ENCODE measurements around the gene TAS2R14. TPM values are rescaled to one million over a fixed set of nuclear protein-coding genes. Genes with fewer than 3 reads are reported as not detected.

Gene TAS2R14
- total and polyA plus RNA-seq, 2 of the 13 experiments (the other 11 are each of a cell fraction or from before 2014, with no cell fraction given) = 1.1 to 2.3 TPM

- TF ChIP-seq ZNF484 (CRISPR knock-in tag; IDR thresholded peaks at IDR 0.05; ENCODE audit: borderline replicate concordance, low read depth) (no peak), ZNF446 (CRISPR knock-in tag; IDR thresholded peaks at IDR 0.05) (no peak)
Measured at GRCh38 chr12:10982244-10982643, 43.2 kb upstream of the TAS2R14 start (continued).

GRCh38 chr12:10974965-10975364 lies 35.9 kb upstream of the TAS2R14 start:
- Histone ChIP-seq H3K4me2 (ENCODE audit: low read depth, low read length) (no peak overlapping the region), H3K79me2 (ENCODE audit: insufficient read depth, low read length) (peaks cover 4% of the 10 kb centered on the region), H3K4me3 (replicated peaks in 1 of 3; ENCODE audit: insufficient read depth in 1 of 3, low read depth in 2 of 3, low read length in 3 of 3) (no peak overlapping the region), H3K9ac (ENCODE audit: insufficient read depth, low read depth, low read length) (no peak overlapping the region), H3K36me3 (replicated peaks in 1 of 2; ENCODE audit: control insufficient read depth in 1 of 2, insufficient read depth in 2 of 2, low read length in 2 of 2) (peaks cover 0 to 2% of the 10 kb centered on the region in 2 experiments; a peak in 2 of 5 replicates), H4K20me1 (ENCODE audit: insufficient read depth, low read length) (no peaks in the 10 kb centered on the region), H3K27me3 (ENCODE audit: control insufficient read depth in 1 of 2, insufficient read depth in 2 of 2, low read length in 2 of 2) (no peaks in the 10 kb centered on the region), H3K27ac (ENCODE audit: extremely low read length, insufficient read depth, low read length) (no peak overlapping the region), H3K9me3 (ENCODE audit: low read length) (no peaks in the 10 kb centered on the region), H2AFZ (ENCODE audit: low read length) (no peak overlapping the region), H3K4me1 (ENCODE audit: insufficient read depth, low read length) (no peaks in the 10 kb centered on the region)
- CTCF ChIA-PET (ENCODE audit: low intra/inter-chr PET ratio, low total read pairs) = no interaction called here
- BruUV-seq (replicated peaks) = no TSS peak
- DNase-seq (ENCODE audit: low spot score) (no peak), FAIRE-seq (no peak), ATAC-seq (no peak)
- POLR2A ChIA-PET = no interaction called here
- intact Hi-C loops (cut with micrococcal nuclease; ENCODE audit: unreplicated experiment) (no loop called here), in situ Hi-C loops (cut with HindIII; ENCODE audit: extremely low pct_ligation_motif_present, low pct_unique_long_range_greater_than_20kb) (no loop called here)
- 97% methylated on average over 3 of the region's 3 CpGs for WGBS (ENCODE audit: low lambda C conversion rate)
- TF ChIP-seq ZNF296 (CRISPR knock-in tag; conservative IDR thresholded peaks at IDR 0.05) (no peak), ZBED4 (CRISPR knock-in tag; IDR thresholded peaks at IDR 0.05; ENCODE audit: borderline replicate concordance) (no peak), SNAPC2 (CRISPR knock-in tag; IDR thresholded peaks at IDR 0.05) (no peak), MAFK (conservative IDR thresholded peaks at IDR 0.05 in 1 of 2, IDR thresholded peaks at IDR 0.05 in 1 of 2; ENCODE audit: low read length in 2 of 2) (no peak), HIC2 (CRISPR knock-in tag; IDR thresholded peaks at IDR 0.05; ENCODE audit: low read depth) (no peak), XRCC5 (optimal IDR thresholded peaks at IDR 0.05; ENCODE audit: low read length) (no peak), FOXJ3 (CRISPR knock-in tag; IDR thresholded peaks at IDR 0.05; ENCODE audit: borderline replicate concordance) (no peak), STAG1 (CRISPR knock-in tag; IDR thresholded peaks at IDR 0.05) (no peak), ZNF431 (CRISPR knock-in tag; IDR thresholded peaks at IDR 0.05; ENCODE audit: borderline replicate concordance, low read depth) (no peak), ZNF678 (CRISPR knock-in tag; IDR thresholded peaks at IDR 0.05) (no peak)
- TF ChIP-seq, protein P1, sequence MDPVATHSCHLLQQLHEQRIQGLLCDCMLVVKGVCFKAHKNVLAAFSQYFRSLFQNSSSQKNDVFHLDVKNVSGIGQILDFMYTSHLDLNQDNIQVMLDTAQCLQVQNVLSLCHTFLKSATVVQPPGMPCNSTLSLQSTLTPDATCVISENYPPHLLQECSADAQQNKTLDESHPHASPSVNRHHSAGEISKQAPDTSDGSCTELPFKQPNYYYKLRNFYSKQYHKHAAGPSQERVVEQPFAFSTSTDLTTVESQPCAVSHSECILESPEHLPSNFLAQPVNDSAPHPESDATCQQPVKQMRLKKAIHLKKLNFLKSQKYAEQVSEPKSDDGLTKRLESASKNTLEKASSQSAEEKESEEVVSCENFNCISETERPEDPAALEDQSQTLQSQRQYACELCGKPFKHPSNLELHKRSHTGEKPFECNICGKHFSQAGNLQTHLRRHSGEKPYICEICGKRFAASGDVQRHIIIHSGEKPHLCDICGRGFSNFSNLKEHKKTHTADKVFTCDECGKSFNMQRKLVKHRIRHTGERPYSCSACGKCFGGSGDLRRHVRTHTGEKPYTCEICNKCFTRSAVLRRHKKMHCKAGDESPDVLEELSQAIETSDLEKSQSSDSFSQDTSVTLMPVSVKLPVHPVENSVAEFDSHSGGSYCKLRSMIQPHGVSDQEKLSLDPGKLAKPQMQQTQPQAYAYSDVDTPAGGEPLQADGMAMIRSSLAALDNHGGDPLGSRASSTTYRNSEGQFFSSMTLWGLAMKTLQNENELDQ (CRISPR knock-in tag; IDR thresholded peaks at IDR 0.05; ENCODE audit: borderline replicate concordance) = no peak
- TF ChIP-seq, protein P2, sequence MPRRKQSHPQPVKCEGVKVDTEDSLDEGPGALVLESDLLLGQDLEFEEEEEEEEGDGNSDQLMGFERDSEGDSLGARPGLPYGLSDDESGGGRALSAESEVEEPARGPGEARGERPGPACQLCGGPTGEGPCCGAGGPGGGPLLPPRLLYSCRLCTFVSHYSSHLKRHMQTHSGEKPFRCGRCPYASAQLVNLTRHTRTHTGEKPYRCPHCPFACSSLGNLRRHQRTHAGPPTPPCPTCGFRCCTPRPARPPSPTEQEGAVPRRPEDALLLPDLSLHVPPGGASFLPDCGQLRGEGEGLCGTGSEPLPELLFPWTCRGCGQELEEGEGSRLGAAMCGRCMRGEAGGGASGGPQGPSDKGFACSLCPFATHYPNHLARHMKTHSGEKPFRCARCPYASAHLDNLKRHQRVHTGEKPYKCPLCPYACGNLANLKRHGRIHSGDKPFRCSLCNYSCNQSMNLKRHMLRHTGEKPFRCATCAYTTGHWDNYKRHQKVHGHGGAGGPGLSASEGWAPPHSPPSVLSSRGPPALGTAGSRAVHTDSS (CRISPR knock-in tag; conservative IDR thresholded peaks at IDR 0.05) = no peak
